ENCODE measurements around the gene PRPH. TPM values are rescaled to one million over a fixed set of nuclear protein-coding genes. Genes with fewer than 3 reads are reported as not detected.

Gene PRPH
- total RNA-seq, 1 experiment from 2014 or later: not detected

DNA sequence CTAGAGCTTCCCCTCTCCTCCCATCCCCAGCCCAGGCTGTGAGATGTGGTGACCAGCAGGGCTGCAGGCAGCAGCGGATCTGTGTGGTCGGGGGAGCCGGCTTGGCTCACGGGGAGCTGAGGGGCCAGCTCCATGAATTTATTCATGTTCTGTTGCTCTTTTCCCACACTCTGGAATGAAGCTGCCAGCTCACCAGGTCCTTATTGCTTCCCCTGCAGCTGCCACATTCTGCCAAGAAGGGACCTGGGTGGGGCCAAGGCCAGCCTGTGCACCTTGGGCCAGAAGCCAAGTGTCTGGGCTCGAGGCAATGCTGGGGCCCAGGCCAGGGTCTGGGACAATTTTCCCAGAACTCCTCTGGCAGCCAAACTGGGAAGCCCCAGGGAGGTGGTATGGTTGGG lies 44.5 kb downstream of the PRPH start:
- no TSS peak for BruUV-seq (replicated peaks)
- no peak overlapping the region for H3K4me3 ChIP-seq (ENCODE audit: low read depth, low read length, poor library complexity, severe bottlenecking)
- ChIA-PET CTCF (interaction anchor here (1.1 kb wide), 1 partner anchor 8 kb away, joined by 4 read pairs; no protein-coding TSS in a partner anchor), POLR2A (ENCODE audit: low non-redundant PET) (no interaction called here)
- no peak overlapping the region for H3K27ac ChIP-seq (ENCODE audit: low read depth, low read length, poor library complexity, severe bottlenecking)
- intact Hi-C loops (cut with micrococcal nuclease; ENCODE audit: unreplicated experiment): no loop called here
- H3K36me3 ChIP-seq (ENCODE audit: insufficient read depth, low read length, poor library complexity, severe bottlenecking): no peaks in the 10 kb centered on the region
- no peak for DNase-seq (ENCODE audit: low spot score)
- no peak for TF ChIP-seq CTCF (conservative IDR thresholded peaks at IDR 0.05; ENCODE audit: low read depth, low read length)
- TF ChIP-seq EZH2 (IDR thresholded peaks at IDR 0.05; ENCODE audit: borderline replicate concordance, low read depth, low read length, poor library complexity, severe bottlenecking): no peak
- H3K4me1 ChIP-seq (ENCODE audit: insufficient read depth, low read length, poor library complexity, severe bottlenecking): peaks cover 22% of the 10 kb centered on the region
- H3K27me3 ChIP-seq (replicated peaks; ENCODE audit: insufficient read depth, low read depth, low read length, poor library complexity): no peaks in the 10 kb centered on the region
- H3K9me3 ChIP-seq (ENCODE audit: low read depth, low read length, poor library complexity, severe bottlenecking): no peaks in the 10 kb centered on the region

- no peak overlapping the region for H3K4me3 ChIP-seq (ENCODE audit: low read depth, low read length, poor library complexity, severe bottlenecking)
- TF ChIP-seq CTCF (conservative IDR thresholded peaks at IDR 0.05; ENCODE audit: low read depth, low read length) (no peak), EZH2 (IDR thresholded peaks at IDR 0.05; ENCODE audit: borderline replicate concordance, low read depth, low read length, poor library complexity, severe bottlenecking) (no peak)
- intact Hi-C loops (cut with micrococcal nuclease; ENCODE audit: unreplicated experiment): no loop called here
- no peaks in the 10 kb centered on the region for H3K9me3 ChIP-seq (ENCODE audit: low read depth, low read length, poor library complexity, severe bottlenecking)
- DNase-seq (ENCODE audit: low spot score): no peak
- no peak overlapping the region for H3K27ac ChIP-seq (ENCODE audit: low read depth, low read length, poor library complexity, severe bottlenecking)
- H3K27me3 ChIP-seq (replicated peaks; ENCODE audit: insufficient read depth, low read depth, low read length, poor library complexity): no peaks in the 10 kb centered on the region
- H3K4me1 ChIP-seq (ENCODE audit: insufficient read depth, low read length, poor library complexity, severe bottlenecking): peaks cover 22% of the 10 kb centered on the region
- H3K36me3 ChIP-seq (ENCODE audit: insufficient read depth, low read length, poor library complexity, severe bottlenecking): no peaks in the 10 kb centered on the region
- ChIA-PET POLR2A (ENCODE audit: low non-redundant PET) (no interaction called here), CTCF (interaction anchor here (1.1 to 1.2 kb wide), 2 partner anchors 8 to 9 kb away, joined by 4 to 5 read pairs; no protein-coding TSS in a partner anchor)
- BruUV-seq (replicated peaks): no TSS peak
Measured at GRCh38 chr12:49340095-49340870, 45.3 kb downstream of the PRPH start.

GRCh38 chr12:49340971-49341776 lies 46.2 kb downstream of the PRPH start:
- Histone ChIP-seq H3K27me3 (replicated peaks; ENCODE audit: insufficient read depth, low read depth, low read length, poor library complexity) (peaks cover 8% of the 10 kb centered on the region), H3K4me1 (ENCODE audit: insufficient read depth, low read length, poor library complexity, severe bottlenecking) (peaks cover 28% of the 10 kb centered on the region), H3K9me3 (ENCODE audit: low read depth, low read length, poor library complexity, severe bottlenecking) (no peaks in the 10 kb centered on the region), H3K27ac (ENCODE audit: low read depth, low read length, poor library complexity, severe bottlenecking) (no peak overlapping the region), H3K4me3 (ENCODE audit: low read depth, low read length, poor library complexity, severe bottlenecking) (no peak overlapping the region), H3K36me3 (ENCODE audit: insufficient read depth, low read length, poor library complexity, severe bottlenecking) (no peaks in the 10 kb centered on the region)
- no peak for TF ChIP-seq CTCF (conservative IDR thresholded peaks at IDR 0.05; ENCODE audit: low read depth, low read length)
- TF ChIP-seq EZH2 (IDR thresholded peaks at IDR 0.05; ENCODE audit: borderline replicate concordance, low read depth, low read length, poor library complexity, severe bottlenecking): no peak
- intact Hi-C loops (cut with micrococcal nuclease; ENCODE audit: unreplicated experiment): no loop called here
- POLR2A ChIA-PET (ENCODE audit: low non-redundant PET): no interaction called here
- CTCF ChIA-PET: interaction anchor here (0.9 to 1.8 kb wide), 3 partner anchors 10 to 52 kb away, joined by 3 to 15 read pairs (median 5); no protein-coding TSS in a partner anchor
- DNase-seq (ENCODE audit: low spot score): no peak
- BruUV-seq (replicated peaks): no TSS peak

All from A673 (cell line).